Gastroesophageal sphincter (tissue), 4 donors: ENCODE measurements around the gene CSHL1. TPM values are rescaled to one million over a fixed set of nuclear protein-coding genes. Genes with fewer than 3 reads are reported as not detected.
"Not testable (repeated sequence)": the region's sequence is repeated elsewhere in the genome, so short reads cannot be mapped to it uniquely, and the experiment has no call there.

Experiments
- ATAC-seq: fragments of 150-250 bp; one replicate; pipeline ENCODE4 v1.9.1; 2016; ENCODE audit warnings: mild to moderate bottlenecking, moderate library complexity
- H3K27ac ChIP-seq, 4 donors: fragments of 200-600 bp; sonication (generic) in 3 of 4; 1 replicate in 3 of 4; 2 replicates in 1 of 4; pipeline ENCODE4 v1.5.1; 2016 to 2019
- H3K27me3 ChIP-seq: fragments of 200-600 bp; sonication (generic); one replicate; pipeline ENCODE4 v1.5.1; 2019
- H3K36me3 ChIP-seq, 2 donors: fragments of 200-600 bp; sonication (generic); one replicate each; pipeline ENCODE4 v1.5.1; 2019; ENCODE audit warnings: control low read depth in 1 of 2
- H3K4me1 ChIP-seq, 3 donors: fragments of 200-600 bp; sonication (generic); 1 replicate in 2 of 3; 2 replicates in 1 of 3; pipeline ENCODE4 v1.5.1; 2016 to 2019; ENCODE audit warnings: control low read depth in 2 of 3
- H3K4me3 ChIP-seq, 2 donors: fragments of 200-600 bp; sonication (generic); one replicate each; pipeline ENCODE4 v1.5.1; 2019; ENCODE audit warnings: mild to moderate bottlenecking in 1 of 2, moderate library complexity in 1 of 2
- H3K9me3 ChIP-seq, 3 donors: fragments of 200-600 bp; sonication (generic); one replicate each; pipeline ENCODE4 v1.5.1; 2017 to 2019; ENCODE audit warnings: control low read depth in 2 of 3
- EP300 ChIP-seq: sonication (generic); formaldehyde crosslinking; IDR thresholded peaks from one replicate; pipeline ENCODE4 v1.6.1; 2017; ENCODE audit warnings: antibody characterized with exemption, mild to moderate bottlenecking
- POLR2A ChIP-seq, 2 donors: fragments of 450-650 bp; IDR thresholded peaks; one replicate each; pipeline ENCODE4 v1.6.1; 2017; ENCODE audit warnings: antibody characterized with exemption in 2 of 2, mild to moderate bottlenecking in 2 of 2, moderate library complexity in 1 of 2
- POLR2AphosphoS5 ChIP-seq: sonication (generic); formaldehyde crosslinking; IDR thresholded peaks from one replicate; pipeline ENCODE4 v1.6.1; 2017; ENCODE audit warnings: antibody characterized with exemption
- WGBS, 2 donors: methylation state at CpG; one replicate each; pipeline ENCODE4 v1.1.5; 2018; ENCODE audit warnings: low coverage in 1 of 2; 5-methylcytosine and 5-hydroxymethylcytosine counted together
- total RNA-seq, 4 donors: library from RNA; depleted of rRNA; stranded (reverse); fragments of >200 nt; gene quantifications; one replicate each; pipeline ENCODE4 v1.1.0, GENCODE V29; 2016
- TF ChIP-seq, protein P1 (sequence below), 4 experiments: fragments of 200-600 bp in 2 of 4; fragments of 450-650 bp in 2 of 4; sonication (generic) in 1 of 4; IDR thresholded peaks; one replicate each; pipeline ENCODE4 v1.5.1; 2017 to 2019; ENCODE audit warnings: antibody characterized with exemption in 4 of 4, mild to moderate bottlenecking in 2 of 4, moderate library complexity in 2 of 4

The CSHL1 gene
- total RNA-seq, 4 donors from 2014 or later = not detected

DNA sequence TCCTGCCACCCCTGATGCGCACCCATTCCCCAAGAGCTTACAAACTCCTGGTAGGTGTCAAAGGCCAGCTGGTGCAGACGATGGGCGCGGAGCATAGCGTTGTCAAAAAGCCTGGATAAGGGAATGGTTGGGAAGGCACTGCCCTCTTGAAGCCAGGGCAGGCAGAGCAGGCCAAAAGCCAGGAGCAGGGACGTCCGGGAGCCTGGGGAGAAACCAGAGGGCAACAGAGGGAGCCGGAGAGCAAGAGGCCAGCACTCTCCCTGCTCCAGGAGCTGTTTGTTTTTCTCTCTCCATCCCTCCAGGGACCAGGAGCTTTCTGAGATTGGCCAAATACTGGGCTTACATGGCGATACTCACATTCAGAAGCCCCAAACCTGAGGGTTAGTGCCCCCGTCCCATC, 7.2 kb upstream of the CSHL1 start:
- Histone ChIP-seq H3K9me3 (no peaks in the 10 kb centered on the region), H3K27ac (no peak overlapping the region), H3K36me3 (no peaks in the 10 kb centered on the region), H3K27me3 (peaks cover 20% of the 10 kb centered on the region), H3K4me1 (peaks cover 0 to 7% (median 0%) of the 10 kb centered on the region in 3 donors), H3K4me3 (no peak overlapping the region)
- WGBS, 2 donors = 69% methylated on average over 8 of the region's 10 CpGs; no CpG with 5 or more reads in 1 of the 2 donors
- ATAC-seq = no peak
- TF ChIP-seq POLR2AphosphoS5 = no peak
- no peak for TF ChIP-seq EP300
- no peak for TF ChIP-seq POLR2A (IDR thresholded peaks at IDR 0.05)
- TF ChIP-seq, protein P1, sequence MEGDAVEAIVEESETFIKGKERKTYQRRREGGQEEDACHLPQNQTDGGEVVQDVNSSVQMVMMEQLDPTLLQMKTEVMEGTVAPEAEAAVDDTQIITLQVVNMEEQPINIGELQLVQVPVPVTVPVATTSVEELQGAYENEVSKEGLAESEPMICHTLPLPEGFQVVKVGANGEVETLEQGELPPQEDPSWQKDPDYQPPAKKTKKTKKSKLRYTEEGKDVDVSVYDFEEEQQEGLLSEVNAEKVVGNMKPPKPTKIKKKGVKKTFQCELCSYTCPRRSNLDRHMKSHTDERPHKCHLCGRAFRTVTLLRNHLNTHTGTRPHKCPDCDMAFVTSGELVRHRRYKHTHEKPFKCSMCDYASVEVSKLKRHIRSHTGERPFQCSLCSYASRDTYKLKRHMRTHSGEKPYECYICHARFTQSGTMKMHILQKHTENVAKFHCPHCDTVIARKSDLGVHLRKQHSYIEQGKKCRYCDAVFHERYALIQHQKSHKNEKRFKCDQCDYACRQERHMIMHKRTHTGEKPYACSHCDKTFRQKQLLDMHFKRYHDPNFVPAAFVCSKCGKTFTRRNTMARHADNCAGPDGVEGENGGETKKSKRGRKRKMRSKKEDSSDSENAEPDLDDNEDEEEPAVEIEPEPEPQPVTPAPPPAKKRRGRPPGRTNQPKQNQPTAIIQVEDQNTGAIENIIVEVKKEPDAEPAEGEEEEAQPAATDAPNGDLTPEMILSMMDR (IDR thresholded peaks at IDR 0.05) = no peak

DNA sequence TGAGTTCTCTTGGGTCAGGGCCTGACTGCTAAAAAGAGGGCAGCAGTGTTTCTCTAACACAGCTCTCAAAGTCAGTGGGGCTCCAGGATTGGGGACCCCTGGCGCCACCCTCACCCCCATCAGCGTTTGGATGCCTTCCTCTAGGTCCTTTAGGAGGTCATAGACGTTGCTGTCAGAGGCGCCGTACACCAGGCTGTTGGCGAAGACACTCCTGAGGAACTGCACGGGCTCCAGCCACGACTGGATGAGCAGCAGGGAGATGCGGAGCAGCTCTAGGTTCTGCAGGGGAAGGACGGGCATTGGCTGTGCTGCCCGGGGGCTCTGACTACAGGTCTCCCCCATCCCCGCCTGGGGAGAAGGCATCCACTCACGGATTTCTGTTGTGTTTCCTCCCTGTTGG, 6.6 kb upstream of the CSHL1 start:
- ATAC-seq = no peak
- WGBS, 2 donors = 81 to 90% methylated on average over 2 to 3 of the region's 13 CpGs
- no peak overlapping the region for H3K27ac ChIP-seq
- H3K4me3 ChIP-seq = no peak overlapping the region
- H3K9me3 ChIP-seq = no peaks in the 10 kb centered on the region
- peaks cover 20% of the 10 kb centered on the region for H3K27me3 ChIP-seq
- TF ChIP-seq, protein P1 (IDR thresholded peaks at IDR 0.05) = no peak
- TF ChIP-seq POLR2A (IDR thresholded peaks at IDR 0.05) (no peak), EP300 (no peak), POLR2AphosphoS5 (no peak)
- H3K4me1 ChIP-seq = peaks cover 0 to 7% (median 0%) of the 10 kb centered on the region in 3 donors
- no peaks in the 10 kb centered on the region for H3K36me3 ChIP-seq

- H3K27ac ChIP-seq, H3K9me3 ChIP-seq, H3K4me1 ChIP-seq, H3K36me3 ChIP-seq, ATAC-seq, H3K4me3 ChIP-seq: not testable (repeated sequence)
- 80 to 83% methylated on average over 3 to 6 of the region's 11 CpGs for WGBS, 2 donors
- H3K27me3 ChIP-seq = peaks cover 20% of the 10 kb centered on the region
Observed at GRCh38 chr17:63917206-63917605, 6.1 kb upstream of the CSHL1 start.

- 77 to 89% methylated on average over 3 to 10 of the region's 12 CpGs for WGBS, 2 donors
- Histone ChIP-seq H3K9me3 (no peaks in the 10 kb centered on the region), H3K4me3 (no peak overlapping the region), H3K27me3 (peaks cover 24% of the 10 kb centered on the region), H3K36me3 (no peaks in the 10 kb centered on the region), H3K27ac (no peak overlapping the region), H3K4me1 (peaks cover 0 to 7% (median 0%) of the 10 kb centered on the region in 3 donors)
- TF ChIP-seq EP300 (no peak), POLR2A (IDR thresholded peaks at IDR 0.05) (no peak), POLR2AphosphoS5 (no peak)
- TF ChIP-seq, protein P1 (IDR thresholded peaks at IDR 0.05) = no peak
- no peak for ATAC-seq
Observed at GRCh38 chr17:63916566-63917185, 5.6 kb upstream of the CSHL1 start.

- H3K36me3 ChIP-seq, H3K9me3 ChIP-seq, H3K27ac ChIP-seq, H3K4me1 ChIP-seq, H3K4me3 ChIP-seq, ATAC-seq: not testable (repeated sequence)
- H3K27me3 ChIP-seq = peaks cover 33% of the 10 kb centered on the region
- WGBS, 2 donors = 67 to 81% methylated on average over 10 of the region's 10 CpGs
Observed at GRCh38 chr17:63915753-63916152, 4.7 kb upstream of the CSHL1 start.

DNA sequence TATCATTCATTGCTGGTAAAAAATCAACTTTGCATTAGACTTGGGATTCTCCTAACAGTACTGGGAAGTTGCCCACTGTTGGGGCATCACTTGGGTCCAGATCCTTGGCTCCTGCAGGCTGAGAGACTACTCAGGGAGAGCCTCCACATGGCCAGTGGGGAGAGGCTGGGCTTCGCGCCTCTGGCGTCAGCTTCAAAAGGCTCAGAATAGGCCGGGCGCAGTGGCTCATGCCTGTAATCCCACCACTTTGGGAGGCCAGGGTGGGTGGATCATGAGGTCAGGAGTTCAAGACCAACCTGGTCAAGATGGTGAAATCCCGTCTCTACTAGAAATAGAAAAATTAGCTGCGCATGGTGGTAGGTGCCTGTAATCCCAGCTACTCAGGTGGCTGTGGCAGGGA, 3.4 kb upstream of the CSHL1 start:
- no peak for ATAC-seq
- TF ChIP-seq POLR2A (IDR thresholded peaks at IDR 0.05) = no peak
- no peak for TF ChIP-seq EP300
- TF ChIP-seq POLR2AphosphoS5 = no peak
- TF ChIP-seq, protein P1 (IDR thresholded peaks at IDR 0.05) = no peak
- no peaks in the 10 kb centered on the region for H3K9me3 ChIP-seq
- H3K27me3 ChIP-seq = peaks cover 43% of the 10 kb centered on the region
- H3K4me3 ChIP-seq = no peak overlapping the region
- H3K36me3 ChIP-seq = no peaks in the 10 kb centered on the region
- 86% methylated on average over 6 of the region's 7 CpGs; no CpG with 5 or more reads in 1 of the 2 donors for WGBS, 2 donors
- H3K4me1 ChIP-seq = peaks cover 0 to 5% (median 0%) of the 10 kb centered on the region in 3 donors
- H3K27ac ChIP-seq = no peak overlapping the region
